Skeletal muscle tissue (tissue), 4 donors: Measurements from ENCODE around the gene HTT. TPM values are rescaled to one million over a fixed set of nuclear protein-coding genes. Genes with fewer than 3 reads are reported as not detected.
"Not testable (repeated sequence)": the region's sequence is repeated elsewhere in the genome, so short reads cannot be mapped to it uniquely, and the experiment has no call there.

Experiments
- H3K27ac ChIP-seq: one replicate; pipeline ENCODE4 v1.7.0; 2013; ENCODE audit warnings: mild to moderate bottlenecking, low read depth, low read length, inconsistent platforms
- H3K27me3 ChIP-seq, 3 donors: one replicate each; pipeline ENCODE4 v1.7.0; 2013; ENCODE audit warnings: low read length in 3 of 3; ENCODE audit not compliant: control insufficient read depth in 3 of 3, insufficient read depth in 3 of 3
- H3K36me3 ChIP-seq, 3 donors: one replicate each; pipeline ENCODE4 v1.7.0; 2013; ENCODE audit warnings: low read length in 3 of 3; ENCODE audit not compliant: control insufficient read depth in 3 of 3, insufficient read depth in 3 of 3
- H3K4me1 ChIP-seq, 3 donors: one replicate each; pipeline ENCODE4 v1.7.0; 2013; ENCODE audit warnings: low read length in 3 of 3, mild to moderate bottlenecking in 3 of 3; ENCODE audit not compliant: control insufficient read depth in 3 of 3, insufficient read depth in 3 of 3
- H3K4me3 ChIP-seq, 3 donors: one replicate each; pipeline ENCODE4 v1.7.0; 2013; ENCODE audit warnings: low read length in 3 of 3
- H3K9ac ChIP-seq, 3 donors: one replicate each; pipeline ENCODE4 v1.7.0; 2013; ENCODE audit warnings: low read length in 3 of 3, mild to moderate bottlenecking in 3 of 3, moderate library complexity in 2 of 3, low read depth in 1 of 3
- H3K9me3 ChIP-seq, 3 donors: one replicate each; pipeline ENCODE4 v1.7.0; 2013; ENCODE audit warnings: low read length in 3 of 3; ENCODE audit not compliant: control insufficient read depth in 3 of 3
- total RNA-seq: library from RNA; depleted of rRNA; stranded (reverse); fragments of >200 nt; gene quantifications from one replicate; pipeline ENCODE4 v1.2.3, GENCODE V29; 2014
- donor health status: Osteomylitis.

Gene HTT
- total RNA-seq, 1 donor from 2014 or later = 43.8 TPM

DNA sequence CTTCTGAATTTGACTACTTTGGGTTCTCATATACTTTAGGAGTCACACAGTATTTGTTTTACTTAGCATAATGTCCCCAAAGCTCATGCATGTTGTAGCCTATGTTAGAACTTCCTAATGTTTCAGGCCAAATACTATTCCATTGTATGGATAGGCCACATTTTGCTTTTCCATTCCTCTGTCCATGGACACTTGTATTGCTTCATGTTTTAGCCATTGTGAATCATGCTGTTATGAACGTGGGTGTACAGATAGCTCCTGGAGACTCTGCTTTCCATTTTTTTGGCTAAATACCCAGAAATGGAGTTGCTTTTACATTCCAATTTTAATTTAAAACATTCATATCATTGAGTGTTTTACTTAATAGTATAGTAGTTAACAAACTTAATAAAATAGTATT is 54.5 kb downstream of the HTT start:
- H3K27ac ChIP-seq = no peak overlapping the region
- H3K27me3 ChIP-seq = no peaks in the 10 kb centered on the region
- H3K4me3 ChIP-seq = no peak overlapping the region
- no peak overlapping the region for H3K9ac ChIP-seq
- H3K4me1 ChIP-seq = no peaks in the 10 kb centered on the region
- peaks cover 62 to 64% (median 62%) of the 10 kb centered on the region in 3 donors for H3K36me3 ChIP-seq
- H3K9me3 ChIP-seq = no peaks in the 10 kb centered on the region

DNA sequence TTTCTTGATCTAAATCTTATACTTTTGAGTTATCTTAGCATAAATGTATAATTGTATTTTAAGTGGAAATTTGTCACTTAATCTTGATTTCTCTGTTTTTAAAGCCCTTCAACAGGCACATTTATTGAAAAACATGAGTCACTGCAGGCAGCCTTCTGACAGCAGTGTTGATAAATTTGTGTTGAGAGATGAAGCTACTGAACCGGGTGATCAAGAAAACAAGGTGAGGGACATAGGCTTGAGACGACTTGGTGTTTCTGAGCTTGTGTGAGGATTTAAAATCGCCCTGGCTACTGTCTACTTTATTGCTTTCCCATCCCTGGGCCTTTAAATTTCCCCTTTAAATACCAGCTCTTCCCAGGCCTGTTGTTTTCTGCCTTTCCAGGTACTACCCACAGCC is 55.7 kb downstream of the HTT start:
- H3K27me3 ChIP-seq = no peaks in the 10 kb centered on the region
- peaks cover 65 to 72% (median 72%) of the 10 kb centered on the region in 3 donors for H3K36me3 ChIP-seq
- no peak overlapping the region for H3K9ac ChIP-seq
- no peak overlapping the region for H3K4me3 ChIP-seq
- no peaks in the 10 kb centered on the region for H3K4me1 ChIP-seq
- no peaks in the 10 kb centered on the region for H3K9me3 ChIP-seq
- no peak overlapping the region for H3K27ac ChIP-seq

DNA sequence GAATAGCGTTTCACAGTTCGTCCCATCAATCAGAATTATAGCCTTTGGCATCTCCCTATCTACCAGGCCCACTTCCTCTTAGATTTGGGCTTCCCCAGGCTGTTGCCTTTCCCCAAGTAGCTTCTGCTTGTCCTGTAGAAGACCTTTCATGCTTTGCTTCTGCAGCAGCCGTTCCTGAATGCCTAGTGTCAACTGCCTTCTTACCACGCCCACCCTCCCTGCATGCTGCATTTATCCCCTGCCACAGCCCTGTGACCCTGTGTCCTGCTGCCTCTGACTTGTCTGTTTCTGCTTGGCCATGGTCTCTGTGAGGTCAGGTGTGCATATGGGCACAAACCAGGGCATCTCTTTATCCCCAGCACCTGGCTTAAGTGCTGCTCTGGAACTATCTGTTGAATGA is 56.3 kb downstream of the HTT start:
- H3K27ac ChIP-seq = no peak overlapping the region
- H3K36me3 ChIP-seq = peaks cover 64 to 72% (median 72%) of the 10 kb centered on the region in 3 donors

DNA sequence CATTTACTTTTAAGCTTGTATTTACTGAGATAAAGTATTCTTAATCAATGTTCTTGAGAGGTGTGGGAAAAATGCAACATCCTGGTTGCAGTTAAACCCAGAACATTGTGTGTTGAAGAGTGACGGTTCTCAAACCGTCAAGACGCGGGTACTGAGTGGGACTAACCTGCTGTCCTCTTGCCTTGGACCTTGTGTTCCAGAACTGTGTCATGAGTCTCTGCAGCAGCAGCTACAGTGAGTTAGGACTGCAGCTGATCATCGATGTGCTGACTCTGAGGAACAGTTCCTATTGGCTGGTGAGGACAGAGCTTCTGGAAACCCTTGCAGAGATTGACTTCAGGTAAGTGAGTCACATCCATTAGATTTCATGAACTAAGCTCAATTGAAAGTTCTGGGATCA is 59.7 kb downstream of the HTT start:
- H3K9ac ChIP-seq = no peak overlapping the region
- H3K4me3 ChIP-seq = no peak overlapping the region
- peaks cover 49 to 66% (median 54%) of the 10 kb centered on the region in 3 donors for H3K36me3 ChIP-seq
- no peak overlapping the region for H3K27ac ChIP-seq
- H3K4me1 ChIP-seq = no peaks in the 10 kb centered on the region
- no peaks in the 10 kb centered on the region for H3K9me3 ChIP-seq
- H3K27me3 ChIP-seq = no peaks in the 10 kb centered on the region

More for the DNA sequence above, 56.3 kb downstream of the HTT start:
- no peak overlapping the region for H3K4me3 ChIP-seq
- H3K9ac ChIP-seq = no peak overlapping the region
- no peaks in the 10 kb centered on the region for H3K9me3 ChIP-seq
- no peaks in the 10 kb centered on the region for H3K27me3 ChIP-seq
- H3K4me1 ChIP-seq = no peaks in the 10 kb centered on the region

DNA sequence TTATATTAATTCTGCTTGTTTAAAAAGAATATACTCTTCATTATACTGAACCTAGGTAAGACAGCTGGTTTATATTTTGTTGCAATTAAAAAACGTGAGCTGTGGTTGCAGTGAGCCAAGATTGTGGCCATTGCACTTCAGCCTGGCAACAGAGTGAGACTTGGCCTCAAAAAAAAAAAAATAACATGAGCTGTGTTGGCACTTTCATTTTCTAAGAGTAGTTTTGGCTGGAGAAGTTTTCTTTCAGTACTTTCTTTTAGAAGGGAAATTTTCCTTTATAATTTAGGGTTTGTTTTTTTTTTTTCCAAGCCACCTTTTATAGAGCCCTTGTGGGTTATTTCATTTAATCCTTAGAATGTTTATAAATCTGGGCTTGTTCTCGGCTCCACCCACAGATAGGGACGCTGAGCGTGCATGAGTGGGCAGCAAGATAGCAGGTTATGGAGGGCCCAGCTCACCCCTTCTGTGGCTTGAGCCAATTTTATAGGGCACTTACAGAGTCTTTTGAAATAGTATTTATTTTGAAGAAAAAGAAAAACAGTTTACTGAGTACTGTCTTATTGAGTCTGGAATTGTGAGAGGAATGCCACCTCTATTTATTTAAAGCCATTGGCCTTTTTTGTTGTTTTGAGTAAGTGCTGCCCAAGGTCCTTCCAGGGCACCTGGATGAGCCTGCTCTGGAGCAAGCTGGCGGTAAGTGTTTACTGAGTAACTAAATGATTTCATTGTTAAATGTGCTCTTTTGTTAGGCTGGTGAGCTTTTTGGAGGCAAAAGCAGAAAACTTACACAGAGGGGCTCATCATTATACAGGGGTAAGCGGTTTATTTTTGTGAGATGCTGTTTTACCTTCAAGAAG is 60.9 kb downstream of the HTT start:
- Histone ChIP-seq H3K9ac (no peak overlapping the region), H3K4me3 (no peak overlapping the region), H3K4me1 (no peaks in the 10 kb centered on the region), H3K36me3 (peaks cover 46 to 61% (median 59%) of the 10 kb centered on the region in 3 donors), H3K9me3 (no peaks in the 10 kb centered on the region), H3K27ac (no peak overlapping the region), H3K27me3 (no peaks in the 10 kb centered on the region)

DNA sequence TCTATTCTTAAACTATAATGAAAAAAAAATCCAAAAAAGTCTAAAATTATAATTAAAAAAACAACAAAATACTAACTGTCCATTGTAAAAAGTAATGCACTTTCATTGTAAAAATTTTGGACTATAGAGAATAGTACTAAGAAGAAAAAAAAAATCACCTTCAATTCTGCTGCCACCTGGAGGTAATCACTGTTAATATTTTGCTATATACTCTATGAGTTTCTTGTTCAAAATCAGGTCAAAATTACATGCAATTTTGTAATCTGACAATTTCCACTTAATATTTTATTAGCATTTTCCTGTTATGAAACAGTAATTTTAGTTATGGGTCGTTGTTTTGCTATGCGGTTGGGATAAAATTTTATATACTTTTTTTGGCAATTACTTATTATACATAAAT is 62.0 kb downstream of the HTT start:
- H3K9ac ChIP-seq = no peak overlapping the region
- no peaks in the 10 kb centered on the region for H3K4me1 ChIP-seq
- no peak overlapping the region for H3K27ac ChIP-seq
- H3K4me3 ChIP-seq = no peak overlapping the region
- H3K27me3 ChIP-seq = no peaks in the 10 kb centered on the region
- peaks cover 40 to 58% (median 56%) of the 10 kb centered on the region in 3 donors for H3K36me3 ChIP-seq
- no peaks in the 10 kb centered on the region for H3K9me3 ChIP-seq

DNA sequence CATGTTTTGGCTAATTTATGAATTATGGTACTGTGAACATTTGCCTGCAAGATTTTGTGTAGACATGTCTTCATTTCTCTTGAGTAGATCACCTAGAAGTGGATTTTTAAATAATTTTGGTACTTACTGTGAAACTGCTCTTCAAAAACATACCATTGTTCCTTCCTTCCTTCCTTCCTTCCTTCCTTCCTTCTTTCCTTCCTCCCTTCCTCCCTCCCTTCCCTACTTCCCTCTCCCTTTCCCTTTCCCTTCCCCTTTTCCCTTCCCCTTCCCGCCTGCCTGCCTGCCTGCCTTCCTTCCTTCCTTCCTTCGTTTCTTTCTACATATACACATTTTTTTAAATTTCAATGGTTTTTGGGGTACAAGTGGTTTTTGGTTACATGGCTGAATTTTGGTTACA is 63.4 kb downstream of the HTT start:
- no peaks in the 10 kb centered on the region for H3K27me3 ChIP-seq
- no peak overlapping the region for H3K9ac ChIP-seq
- H3K4me3 ChIP-seq = no peak overlapping the region
- no peaks in the 10 kb centered on the region for H3K9me3 ChIP-seq
- H3K36me3 ChIP-seq = peaks cover 32 to 52% (median 47%) of the 10 kb centered on the region in 3 donors
- no peaks in the 10 kb centered on the region for H3K4me1 ChIP-seq
- no peak overlapping the region for H3K27ac ChIP-seq

DNA sequence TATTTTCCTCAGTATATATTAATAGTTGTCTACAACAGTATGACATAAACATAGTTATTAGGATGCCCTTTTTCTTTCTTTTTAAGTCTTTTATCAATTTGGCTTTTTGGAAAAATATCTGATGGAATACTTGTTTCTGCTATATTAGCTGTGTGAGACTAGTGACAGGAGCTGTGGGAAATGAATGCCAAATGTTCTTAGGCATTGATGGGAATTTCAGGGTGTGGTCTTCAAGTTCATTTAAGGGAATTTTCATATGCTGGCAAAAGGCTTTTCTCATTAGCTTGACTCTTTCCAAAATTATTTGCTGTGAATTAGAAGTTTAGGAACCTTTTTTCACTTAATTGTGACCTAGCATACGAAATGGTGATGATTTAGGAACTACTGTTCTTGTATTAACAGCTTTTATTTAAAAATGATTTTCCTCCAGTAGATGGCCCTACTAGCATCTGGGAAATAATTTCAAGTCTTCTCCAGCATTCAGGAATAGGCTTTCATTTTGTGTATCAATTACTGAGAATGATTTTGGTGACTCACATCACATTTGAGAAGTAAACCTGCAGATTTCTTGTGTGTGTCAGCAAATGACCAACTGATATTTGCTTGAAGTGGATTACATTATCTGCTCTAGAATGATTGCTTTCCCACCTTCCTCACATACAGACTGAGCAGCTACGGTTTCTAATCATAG is 70.9 kb downstream of the HTT start:
- no peak overlapping the region for H3K4me3 ChIP-seq
- H3K27me3 ChIP-seq = no peaks in the 10 kb centered on the region
- H3K9me3 ChIP-seq = no peaks in the 10 kb centered on the region
- H3K9ac ChIP-seq = no peak overlapping the region
- no peaks in the 10 kb centered on the region for H3K4me1 ChIP-seq
- no peak overlapping the region for H3K27ac ChIP-seq
- peaks cover 44 to 68% (median 53%) of the 10 kb centered on the region in 3 donors for H3K36me3 ChIP-seq

DNA sequence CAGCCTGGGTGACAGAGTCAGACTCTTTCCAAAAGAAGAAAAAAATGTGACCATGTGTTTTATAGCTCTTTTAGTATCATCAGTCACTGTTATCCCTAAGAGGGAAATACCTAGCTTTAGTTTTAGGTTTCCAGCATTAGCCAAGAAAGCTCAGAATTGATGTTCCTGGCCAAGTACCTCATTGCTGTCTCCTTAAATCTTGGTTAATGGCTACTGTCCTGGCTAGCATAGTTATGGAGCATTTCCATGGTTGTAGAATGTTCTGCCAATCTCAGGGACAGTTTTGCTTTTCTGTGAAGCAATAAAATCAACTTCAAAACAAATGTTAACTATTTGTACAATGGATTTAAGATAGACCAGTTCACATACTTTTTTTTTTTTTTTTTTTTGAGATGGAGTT is 74.4 kb downstream of the HTT start:
- Histone ChIP-seq H3K9ac (no peak overlapping the region), H3K4me3 (no peak overlapping the region), H3K4me1 (no peaks in the 10 kb centered on the region), H3K27ac (no peak overlapping the region), H3K27me3 (no peaks in the 10 kb centered on the region), H3K9me3 (no peaks in the 10 kb centered on the region), H3K36me3 (peaks cover 61 to 74% (median 64%) of the 10 kb centered on the region in 3 donors)

DNA sequence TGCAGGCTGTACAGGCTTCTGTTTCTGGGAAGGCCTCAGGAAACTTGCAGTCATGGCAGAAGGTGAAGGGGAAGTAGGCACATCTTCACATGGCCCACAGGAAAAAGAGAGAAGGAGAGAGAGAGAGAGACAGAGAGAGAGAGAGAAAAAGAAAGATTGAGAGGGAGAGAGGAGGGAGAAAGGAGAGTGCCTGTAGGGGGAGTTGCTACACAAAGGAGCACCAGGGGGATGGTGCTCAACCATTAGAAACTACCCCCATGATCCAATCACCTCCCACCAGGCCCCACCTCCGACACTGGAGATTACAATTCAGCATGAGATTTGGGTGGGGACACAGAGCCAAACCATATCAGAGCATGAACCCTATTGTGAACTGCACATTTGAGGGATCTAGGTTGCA is 76.8 kb downstream of the HTT start:
- peaks cover 59 to 71% (median 70%) of the 10 kb centered on the region in 3 donors for H3K36me3 ChIP-seq
- not testable (repeated sequence) for H3K9me3 ChIP-seq, H3K27ac ChIP-seq, H3K4me3 ChIP-seq, H3K9ac ChIP-seq, H3K4me1 ChIP-seq, H3K27me3 ChIP-seq
